A549 treated with AZD2906 at 1 μM for 4 hours (cell line): ENCODE data around the gene CENPE. TPM values are rescaled to one million over a fixed set of nuclear protein-coding genes. Genes with fewer than 3 reads are reported as not detected.

Experiments
- total RNA-seq: library from RNA; stranded (reverse); fragments of 200-300 nt; extraction: Qiagen RNA extraction; gene quantifications from 5 replicates; pipeline ENCODE4 v1.2.3, GENCODE V29; 2022

Gene CENPE, protein sequence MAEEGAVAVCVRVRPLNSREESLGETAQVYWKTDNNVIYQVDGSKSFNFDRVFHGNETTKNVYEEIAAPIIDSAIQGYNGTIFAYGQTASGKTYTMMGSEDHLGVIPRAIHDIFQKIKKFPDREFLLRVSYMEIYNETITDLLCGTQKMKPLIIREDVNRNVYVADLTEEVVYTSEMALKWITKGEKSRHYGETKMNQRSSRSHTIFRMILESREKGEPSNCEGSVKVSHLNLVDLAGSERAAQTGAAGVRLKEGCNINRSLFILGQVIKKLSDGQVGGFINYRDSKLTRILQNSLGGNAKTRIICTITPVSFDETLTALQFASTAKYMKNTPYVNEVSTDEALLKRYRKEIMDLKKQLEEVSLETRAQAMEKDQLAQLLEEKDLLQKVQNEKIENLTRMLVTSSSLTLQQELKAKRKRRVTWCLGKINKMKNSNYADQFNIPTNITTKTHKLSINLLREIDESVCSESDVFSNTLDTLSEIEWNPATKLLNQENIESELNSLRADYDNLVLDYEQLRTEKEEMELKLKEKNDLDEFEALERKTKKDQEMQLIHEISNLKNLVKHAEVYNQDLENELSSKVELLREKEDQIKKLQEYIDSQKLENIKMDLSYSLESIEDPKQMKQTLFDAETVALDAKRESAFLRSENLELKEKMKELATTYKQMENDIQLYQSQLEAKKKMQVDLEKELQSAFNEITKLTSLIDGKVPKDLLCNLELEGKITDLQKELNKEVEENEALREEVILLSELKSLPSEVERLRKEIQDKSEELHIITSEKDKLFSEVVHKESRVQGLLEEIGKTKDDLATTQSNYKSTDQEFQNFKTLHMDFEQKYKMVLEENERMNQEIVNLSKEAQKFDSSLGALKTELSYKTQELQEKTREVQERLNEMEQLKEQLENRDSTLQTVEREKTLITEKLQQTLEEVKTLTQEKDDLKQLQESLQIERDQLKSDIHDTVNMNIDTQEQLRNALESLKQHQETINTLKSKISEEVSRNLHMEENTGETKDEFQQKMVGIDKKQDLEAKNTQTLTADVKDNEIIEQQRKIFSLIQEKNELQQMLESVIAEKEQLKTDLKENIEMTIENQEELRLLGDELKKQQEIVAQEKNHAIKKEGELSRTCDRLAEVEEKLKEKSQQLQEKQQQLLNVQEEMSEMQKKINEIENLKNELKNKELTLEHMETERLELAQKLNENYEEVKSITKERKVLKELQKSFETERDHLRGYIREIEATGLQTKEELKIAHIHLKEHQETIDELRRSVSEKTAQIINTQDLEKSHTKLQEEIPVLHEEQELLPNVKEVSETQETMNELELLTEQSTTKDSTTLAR (N-terminal part only)
- total RNA-seq, result 4.8 to 7.4 TPM (median 7.2 TPM) in 5 replicates

DNA sequence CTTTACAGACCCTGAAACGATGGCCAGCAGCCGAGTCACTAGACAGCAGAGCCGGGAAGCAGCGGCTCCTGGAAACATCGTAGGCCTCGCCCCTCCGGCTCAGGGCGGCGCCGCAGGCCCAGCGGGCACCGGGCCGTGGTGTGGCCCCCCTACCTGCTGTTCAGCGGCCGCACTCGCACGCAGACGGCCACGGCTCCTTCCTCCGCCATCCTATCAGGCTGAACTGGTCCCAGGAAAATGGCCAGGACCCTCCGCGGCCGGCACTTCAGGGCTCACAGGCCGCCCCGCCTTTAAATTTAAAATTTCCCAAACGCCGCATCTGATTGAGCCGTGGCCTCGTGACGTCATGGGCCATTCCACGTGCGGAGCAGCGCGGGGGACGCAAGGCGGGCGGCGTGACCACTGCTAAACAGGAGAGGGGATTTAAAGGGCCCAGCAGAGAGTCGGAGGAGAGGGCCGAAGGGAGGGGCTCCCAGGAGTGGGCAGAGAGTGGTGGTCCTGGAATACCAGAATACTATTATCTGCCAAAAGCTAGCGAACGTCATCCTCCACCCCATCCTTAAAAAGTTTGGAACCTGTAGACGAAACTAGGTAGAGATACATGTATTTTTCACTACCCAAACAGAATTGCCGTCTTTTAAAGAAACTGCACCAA lies at the start of gene CENPE:
CENPE (minus strand) TSS at position 233 of the 655 bp plus-strand sequence; CDS start at position 209, 24 bp downstream.

DNA sequence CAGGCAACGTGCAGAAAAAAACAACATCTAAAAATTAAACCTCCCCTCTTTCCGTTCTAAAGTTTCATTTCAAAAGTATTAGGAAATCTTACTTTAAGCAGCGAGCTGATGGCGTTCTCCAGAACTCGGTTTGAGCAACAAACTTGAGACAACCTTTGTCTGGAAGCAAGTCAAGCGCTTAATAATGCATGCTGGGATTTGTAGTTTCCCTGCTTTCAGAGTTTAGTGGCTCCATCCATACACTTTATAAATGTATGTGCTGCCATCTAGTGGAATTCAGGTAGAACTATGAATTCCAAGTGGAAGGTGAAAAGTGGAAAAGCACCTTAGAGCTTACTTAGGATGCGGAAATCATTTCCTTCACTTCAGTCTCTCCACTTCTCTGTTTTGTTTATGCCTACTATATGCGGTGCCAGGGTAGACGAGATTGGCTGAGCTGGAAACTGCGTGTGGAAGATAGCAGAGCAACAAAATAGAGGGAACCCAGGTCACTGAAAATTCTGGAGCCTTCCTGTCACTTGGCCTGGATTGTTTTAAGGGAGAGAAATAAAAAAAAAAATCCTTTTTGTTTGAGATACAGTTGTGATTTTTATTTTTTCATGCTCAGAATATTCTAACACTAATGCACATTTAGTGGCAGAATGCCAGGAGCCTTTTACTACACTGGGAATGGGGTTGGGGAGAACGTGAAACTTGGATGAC lies 98.3 kb downstream of the CENPE start, which contains the start of gene BDH2:
BDH2 (minus strand) TSS at position 144 of the 702 bp plus-strand sequence. CDS start 3,580 bp downstream, outside the sequence.

DNA sequence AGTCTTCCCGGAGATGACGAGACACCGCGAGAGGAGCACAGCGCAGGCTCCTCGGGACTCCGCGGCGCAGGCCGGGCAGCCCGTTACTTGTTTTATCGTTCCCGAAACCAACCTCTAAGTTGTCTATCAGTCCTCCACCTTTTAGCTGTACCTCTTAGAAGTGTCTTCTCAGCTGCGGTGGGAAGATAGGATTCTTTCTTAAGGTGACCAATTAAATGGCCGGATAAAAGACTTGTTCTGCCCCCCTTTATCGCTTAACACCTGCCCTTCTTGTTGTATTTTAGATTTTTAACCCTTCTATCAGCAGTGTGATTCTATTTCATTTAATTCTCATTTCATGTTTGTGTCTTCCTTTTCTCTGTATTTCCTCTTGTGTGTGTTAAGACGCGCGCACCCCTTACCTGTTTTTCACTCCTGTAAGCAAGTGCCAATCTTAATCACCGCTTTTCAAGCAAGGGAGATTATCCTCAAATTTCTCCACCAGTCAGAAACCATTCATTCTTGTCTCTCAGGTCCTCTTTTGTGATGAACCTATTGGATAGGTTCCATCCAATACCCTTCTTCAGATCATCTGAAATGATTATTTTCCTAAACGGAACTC lies 121.3 kb downstream of the CENPE start, which contains the start of gene SLC9B2:
SLC9B2 (minus strand) TSS at position 15 of the 601 bp plus-strand sequence. CDS start 9,211 bp downstream, outside the sequence.

Other genes with a start within 250 kb of the CENPE start
- 0.05 to 0.09 TPM in 2 of 5 replicates, not detected in the others for gene SLC9B1, start 178.6 kb downstream of the CENPE start, total RNA-seq
- gene SLC9B2, start 121.6 kb downstream of the CENPE start, total RNA-seq, result 6.1 to 9.4 TPM (median 6.9 TPM) in 5 replicates
- 7.5 to 9.5 TPM (median 8.6 TPM) in 5 replicates for gene BDH2, start 98.5 kb downstream of the CENPE start, total RNA-seq